Measurements from ENCODE around the gene CYP39A1. TPM values are rescaled to one million over a fixed set of nuclear protein-coding genes. Genes with fewer than 3 reads are reported as not detected.

Gene CYP39A1, protein sequence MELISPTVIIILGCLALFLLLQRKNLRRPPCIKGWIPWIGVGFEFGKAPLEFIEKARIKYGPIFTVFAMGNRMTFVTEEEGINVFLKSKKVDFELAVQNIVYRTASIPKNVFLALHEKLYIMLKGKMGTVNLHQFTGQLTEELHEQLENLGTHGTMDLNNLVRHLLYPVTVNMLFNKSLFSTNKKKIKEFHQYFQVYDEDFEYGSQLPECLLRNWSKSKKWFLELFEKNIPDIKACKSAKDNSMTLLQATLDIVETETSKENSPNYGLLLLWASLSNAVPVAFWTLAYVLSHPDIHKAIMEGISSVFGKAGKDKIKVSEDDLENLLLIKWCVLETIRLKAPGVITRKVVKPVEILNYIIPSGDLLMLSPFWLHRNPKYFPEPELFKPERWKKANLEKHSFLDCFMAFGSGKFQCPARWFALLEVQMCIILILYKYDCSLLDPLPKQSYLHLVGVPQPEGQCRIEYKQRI
- total RNA-seq, result 1.5 and 2.1 TPM in 2 replicates
- long read RNA-seq, partial matches to known transcripts, result 0 of 9 reads
- long read RNA-seq, other reads (novel, unspliced or antisense), result 7 of 9 reads

DNA sequence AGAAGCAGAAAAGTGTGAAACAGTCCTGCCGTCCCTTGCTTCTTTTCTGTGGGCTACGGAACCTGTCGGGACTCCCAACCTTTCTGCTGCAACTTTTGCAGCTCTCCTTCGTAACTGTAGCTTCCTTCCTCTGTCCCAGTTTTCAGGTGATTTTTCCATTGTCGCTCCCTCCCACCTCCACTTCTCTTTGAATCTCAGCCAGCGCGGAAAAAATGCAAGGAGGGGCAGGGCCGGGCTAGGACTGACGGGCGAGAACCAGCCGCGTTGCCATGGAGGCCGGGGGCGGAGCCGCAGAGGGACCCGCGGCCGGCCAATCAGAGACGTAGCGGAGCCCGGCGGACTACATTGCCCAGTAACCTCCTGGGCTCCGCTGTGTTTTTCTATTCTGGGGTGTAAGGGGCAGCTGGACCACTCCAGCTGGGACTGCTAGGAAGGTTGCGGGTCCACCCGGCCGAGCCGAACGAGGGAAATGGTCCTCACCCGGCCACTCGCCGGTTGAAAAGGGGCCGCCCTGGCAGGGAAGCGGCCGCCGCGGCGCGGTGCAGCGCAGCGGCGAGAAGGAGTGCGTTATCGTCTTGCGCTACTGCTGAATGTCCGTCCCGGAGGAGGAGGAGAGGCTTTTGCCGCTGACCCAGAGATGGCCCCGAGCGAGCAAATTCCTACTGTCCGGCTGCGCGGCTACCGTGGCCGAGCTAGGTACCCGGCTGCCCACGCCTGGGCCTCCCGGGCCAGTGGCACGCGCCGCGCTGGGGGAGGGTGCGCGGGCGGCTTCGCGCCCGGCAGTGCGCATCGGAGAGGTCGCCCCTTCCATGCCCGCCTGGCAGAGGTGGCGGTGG, at the start of gene CYP39A1, which contains the start of gene SLC25A27:
CYP39A1 (minus strand) TSS at position 216 of the 836 bp plus-strand sequence. CDS start 236 bp downstream, outside the sequence.
SLC25A27 (plus strand) TSS at position 373 of the 836 bp plus-strand sequence; CDS start at position 591, 218 bp downstream.
- H3K4me1 Mint-ChIP-seq, result peaks cover 30% of the 10 kb centered on the region
- H3K36me3 Mint-ChIP-seq (ENCODE audit: low read depth), result no peaks in the 10 kb centered on the region
- H3K27me3 Mint-ChIP-seq (ENCODE audit: low read depth), result peaks cover 28% of the 10 kb centered on the region
- no peaks in the 10 kb centered on the region for H3K9me3 Mint-ChIP-seq
- peak within 1 kb of the TSS; percentile 57 for H3K27ac Mint-ChIP-seq (ENCODE audit: unreplicated experiment)
- H3K4me3 Mint-ChIP-seq, result peak within 1 kb of the TSS; percentile 91
- peak; percentile 77 for DNase-seq (ENCODE audit: low read depth, low spot score)
- TF ChIP-seq, protein P1, sequence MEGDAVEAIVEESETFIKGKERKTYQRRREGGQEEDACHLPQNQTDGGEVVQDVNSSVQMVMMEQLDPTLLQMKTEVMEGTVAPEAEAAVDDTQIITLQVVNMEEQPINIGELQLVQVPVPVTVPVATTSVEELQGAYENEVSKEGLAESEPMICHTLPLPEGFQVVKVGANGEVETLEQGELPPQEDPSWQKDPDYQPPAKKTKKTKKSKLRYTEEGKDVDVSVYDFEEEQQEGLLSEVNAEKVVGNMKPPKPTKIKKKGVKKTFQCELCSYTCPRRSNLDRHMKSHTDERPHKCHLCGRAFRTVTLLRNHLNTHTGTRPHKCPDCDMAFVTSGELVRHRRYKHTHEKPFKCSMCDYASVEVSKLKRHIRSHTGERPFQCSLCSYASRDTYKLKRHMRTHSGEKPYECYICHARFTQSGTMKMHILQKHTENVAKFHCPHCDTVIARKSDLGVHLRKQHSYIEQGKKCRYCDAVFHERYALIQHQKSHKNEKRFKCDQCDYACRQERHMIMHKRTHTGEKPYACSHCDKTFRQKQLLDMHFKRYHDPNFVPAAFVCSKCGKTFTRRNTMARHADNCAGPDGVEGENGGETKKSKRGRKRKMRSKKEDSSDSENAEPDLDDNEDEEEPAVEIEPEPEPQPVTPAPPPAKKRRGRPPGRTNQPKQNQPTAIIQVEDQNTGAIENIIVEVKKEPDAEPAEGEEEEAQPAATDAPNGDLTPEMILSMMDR (conservative IDR thresholded peaks at IDR 0.05), result no peak

DNA sequence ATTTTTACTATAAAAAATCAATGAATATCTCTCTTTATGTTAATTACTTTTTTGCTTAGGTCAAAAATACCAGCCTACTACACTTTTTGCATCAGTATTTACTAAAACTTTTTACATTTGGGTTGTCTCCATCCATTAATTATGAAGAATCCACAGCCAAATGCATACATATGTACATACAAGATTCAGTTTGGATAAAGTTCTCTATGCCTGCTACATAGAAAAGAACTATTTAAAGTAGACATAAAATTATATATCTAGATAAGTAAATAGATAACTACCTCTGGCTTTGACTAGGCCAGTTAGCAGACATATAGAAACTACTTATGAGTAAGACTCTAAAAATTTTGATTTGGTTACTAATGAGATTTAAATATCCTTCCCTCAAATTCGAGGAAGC, 47.4 kb upstream of the CYP39A1 start:
- Mint-ChIP-seq H3K4me3 (no peak overlapping the region), H3K9me3 (no peaks in the 10 kb centered on the region), H3K4me1 (no peaks in the 10 kb centered on the region), H3K27me3 (ENCODE audit: low read depth) (peaks cover 7% of the 10 kb centered on the region), H3K27ac (ENCODE audit: unreplicated experiment) (no peak overlapping the region), H3K36me3 (ENCODE audit: low read depth) (no peaks in the 10 kb centered on the region)
- DNase-seq (ENCODE audit: low read depth, low spot score), result no peak
- TF ChIP-seq, protein P1 (conservative IDR thresholded peaks at IDR 0.05), result no peak

DNA sequence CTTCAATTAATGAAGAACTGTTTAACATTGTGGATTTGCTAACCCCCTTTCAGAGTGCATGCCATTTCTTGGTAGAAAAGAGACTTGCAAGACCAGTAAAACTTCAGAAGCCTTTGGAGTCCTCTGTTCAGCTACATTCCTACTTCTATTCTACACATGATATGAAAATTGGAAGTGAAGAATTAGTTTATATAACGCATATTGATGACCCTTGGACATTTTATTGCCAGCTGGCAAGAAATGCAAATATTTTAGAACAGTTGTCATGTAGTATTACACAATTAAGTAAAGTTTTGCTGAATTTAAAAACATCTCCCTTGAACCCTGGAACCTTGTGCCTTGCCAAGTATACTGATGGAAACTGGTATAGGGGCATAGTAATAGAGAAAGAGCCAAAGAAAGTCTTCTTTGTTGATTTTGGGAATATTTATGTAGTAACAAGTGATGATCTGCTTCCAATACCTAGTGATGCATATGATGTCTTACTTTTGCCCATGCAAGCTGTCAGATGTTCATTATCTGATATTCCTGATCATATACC, 38.4 kb upstream of the CYP39A1 start:
- H3K4me1 Mint-ChIP-seq, result no peaks in the 10 kb centered on the region
- TF ChIP-seq, protein P1 (conservative IDR thresholded peaks at IDR 0.05), result no peak

DNA sequence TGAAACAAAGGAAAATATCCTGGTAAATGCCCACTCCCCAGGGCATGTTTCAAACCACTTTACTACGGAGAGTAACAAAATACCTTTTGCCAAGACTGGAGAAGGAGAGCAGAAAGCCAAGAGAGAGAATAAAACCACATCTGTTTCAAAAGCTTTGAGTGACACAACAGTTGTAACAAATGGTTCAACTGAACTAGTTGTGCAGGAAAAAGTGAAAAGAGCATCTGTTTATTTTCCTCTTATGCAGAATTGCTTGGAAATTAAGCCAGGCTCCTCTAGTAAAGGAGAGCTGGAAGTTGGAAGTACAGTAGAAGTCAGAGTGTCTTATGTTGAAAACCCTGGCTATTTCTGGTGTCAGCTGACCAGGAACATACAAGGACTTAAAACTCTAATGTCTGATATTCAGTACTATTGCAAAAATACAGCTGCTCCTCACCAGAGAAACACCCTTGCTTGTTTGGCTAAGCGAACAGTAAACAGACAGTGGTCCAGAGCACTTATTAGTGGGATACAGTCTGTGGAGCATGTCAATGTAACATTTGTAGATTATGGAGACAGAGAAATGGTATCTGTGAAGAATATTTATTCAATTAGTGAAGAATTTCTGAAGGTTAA, 37.6 kb upstream of the CYP39A1 start:
- no peaks in the 10 kb centered on the region for H3K4me1 Mint-ChIP-seq
- no peaks in the 10 kb centered on the region for H3K27me3 Mint-ChIP-seq (ENCODE audit: low read depth)
- no peaks in the 10 kb centered on the region for H3K36me3 Mint-ChIP-seq (ENCODE audit: low read depth)
- TF ChIP-seq, protein P1 (conservative IDR thresholded peaks at IDR 0.05), result no peak
- H3K4me3 Mint-ChIP-seq, result no peak overlapping the region
- no peak for DNase-seq (ENCODE audit: low read depth, low spot score)
- H3K9me3 Mint-ChIP-seq, result peaks cover 8% of the 10 kb centered on the region
- no peak overlapping the region for H3K27ac Mint-ChIP-seq (ENCODE audit: unreplicated experiment)

More for the DNA sequence above, 38.4 kb upstream of the CYP39A1 start:
- Mint-ChIP-seq H3K9me3 (peaks cover 8% of the 10 kb centered on the region), H3K27me3 (ENCODE audit: low read depth) (no peaks in the 10 kb centered on the region), H3K4me3 (no peak overlapping the region), H3K27ac (ENCODE audit: unreplicated experiment) (no peak overlapping the region), H3K36me3 (ENCODE audit: low read depth) (no peaks in the 10 kb centered on the region)
- no peak for DNase-seq (ENCODE audit: low read depth, low spot score)

DNA sequence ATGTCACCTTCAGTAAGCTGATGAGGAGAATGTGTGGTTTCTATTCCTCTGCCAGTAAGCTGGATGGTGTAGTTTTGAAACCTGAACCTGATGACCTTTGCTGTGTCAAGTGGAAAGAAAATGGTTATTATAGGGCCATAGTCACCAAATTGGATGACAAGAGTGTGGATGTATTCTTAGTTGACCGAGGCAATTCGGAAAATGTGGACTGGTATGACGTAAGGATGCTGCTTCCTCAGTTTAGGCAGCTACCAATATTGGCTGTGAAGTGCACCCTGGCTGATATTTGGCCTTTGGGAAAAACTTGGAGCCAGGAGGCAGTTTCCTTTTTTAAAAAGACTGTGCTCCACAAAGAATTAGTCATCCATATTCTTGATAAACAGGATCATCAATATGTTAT, 37.0 kb upstream of the CYP39A1 start:
- Mint-ChIP-seq H3K27me3 (ENCODE audit: low read depth) (no peaks in the 10 kb centered on the region), H3K4me3 (no peak overlapping the region), H3K27ac (ENCODE audit: unreplicated experiment) (no peak overlapping the region), H3K36me3 (ENCODE audit: low read depth) (no peaks in the 10 kb centered on the region), H3K4me1 (no peaks in the 10 kb centered on the region), H3K9me3 (peaks cover 8% of the 10 kb centered on the region)
- TF ChIP-seq, protein P1 (conservative IDR thresholded peaks at IDR 0.05), result no peak
- no peak for DNase-seq (ENCODE audit: low read depth, low spot score)
